Heart right ventricle (tissue), 16 donors: Measurements from ENCODE around the gene DOCK9. TPM values are rescaled to one million over a fixed set of nuclear protein-coding genes. Genes with fewer than 3 reads are reported as not detected.

Experiments
- ATAC-seq, 8 donors: fragments of 200-7000 bp; cut with Tn5 transposase; one replicate each; pipeline ENCODE4 v1.9.1; 2020; ENCODE audit warnings: mild to moderate bottlenecking in 8 of 8, moderate library complexity in 8 of 8, moderate number of reproducible peaks in 1 of 8
- DNase-seq, 2 donors: peaks; one replicate each; pipeline ENCODE4 v3.0.0-alpha.2; 2020
- H3K27ac ChIP-seq, 10 donors: fragments of 200-600 bp; sonication (generic) in 2 of 10; one replicate each; pipeline versions ENCODE4 v1.5.0 to v1.8.0; 2020 to 2022; ENCODE audit warnings: mild to moderate bottlenecking in 3 of 10
- H3K27me3 ChIP-seq, 7 donors: fragments of 200-600 bp; one replicate each; pipeline ENCODE4 v1.8.0; 2021 to 2022; ENCODE audit warnings: mild to moderate bottlenecking in 2 of 7
- H3K36me3 ChIP-seq, 9 donors: fragments of 200-600 bp; sonication (generic) in 1 of 9; one replicate each; pipeline versions ENCODE4 v1.5.0 to v1.8.0; 2020 to 2022; ENCODE audit warnings: mild to moderate bottlenecking in 2 of 9
- H3K4me1 ChIP-seq, 9 donors: fragments of 200-600 bp; sonication (generic) in 1 of 9; one replicate each; pipeline versions ENCODE4 v1.5.0 to v1.8.0; 2020 to 2022; ENCODE audit warnings: mild to moderate bottlenecking in 4 of 9
- H3K4me3 ChIP-seq, 10 donors: fragments of 200-600 bp; sonication (generic) in 2 of 10; one replicate each; pipeline versions ENCODE4 v1.5.0 to v1.8.0; 2020 to 2022; ENCODE audit warnings: mild to moderate bottlenecking in 7 of 10, moderate library complexity in 2 of 10
- H3K9me3 ChIP-seq, 11 donors: fragments of 200-600 bp in 10 of 11; sonication (generic) in 2 of 11; one replicate each; pipeline versions ENCODE4 v1.5.0 to v1.8.0; 2013 to 2022; ENCODE audit warnings: mild to moderate bottlenecking in 2 of 11, control low read depth in 1 of 11, moderate library complexity in 1 of 11
- CTCF ChIP-seq, 9 donors: fragments of 200-600 bp; sonication (generic) in 2 of 9; IDR thresholded peaks; one replicate each; pipeline versions ENCODE4 v1.5.0 to v1.8.0; 2021 to 2022; ENCODE audit warnings: antibody characterized with exemption in 9 of 9, mild to moderate bottlenecking in 5 of 9, moderate library complexity in 1 of 9
- WGBS, 2 donors: extraction: QIAGEN DNeasy Blood & Tissue Kit; methylation state at CpG; one replicate each; pipeline ENCODE4 v1.1.7; 2013; ENCODE audit warnings: inconsistent platforms in 1 of 2; 5-methylcytosine and 5-hydroxymethylcytosine counted together
- intact Hi-C, 10 donors: fragments of 100-400 bp; cut with DNase I; formaldehyde crosslinking; loops; one replicate each; pipeline versions ENCODE4 v1.11.1 to v1.14.2; 2022
- polyA plus RNA-seq, 2 donors: library from polyadenylated mRNA; stranded (reverse); fragments of 200-250 nt; gene quantifications; one replicate each; pipeline ENCODE4 v1.2.3, GENCODE V29; 2013
- total RNA-seq, 10 donors: library from RNA; stranded (reverse); fragmentation: NEBNext Ultra II Directional in 3 of 10; extraction: Animal tissue kit (Norgen Biotek cat#: 25700) in 3 of 10; gene quantifications; one replicate each; pipeline versions ENCODE4 v1.2.1 to v1.2.4, GENCODE V29; 2021 to 2023
- donor health status: Arrhythmogenic right ventricular cardiomyopathy.
- donor health status: ischemic (EF 13 %, LVEDD 7.1; RV severe dilation, severe dysfunction).
- donor health status: healthy with polysubstance abuse.
- donor health status: DM: no; HTN: yes; CAD: no.
- donor health status: DM: no; HTN: no; CAD: no.
- donor health status: ischemic (EF 25% LVEDD 6.9; RV normal size, moderate dysfunction).
- donor health status: ischemic (EF 25% LVEDD 5.7; RV mildly dilated, moderate dysfunction).
- donor health status: healthy.
- donor health status: DM: yes; HTN: yes; CAD: no.
- donor health status: Ischemic cardiomyopathy.
- donor health status: ischemic (EF 35%, LVEDD 5.7; RV mildly dilated, moderate dysfunction).
- donor health status: nonischemic (EF 11% LVEDD 7.7; RV severe dilation, severe dysfunction).
- donor health status: DM: yes; HTN: yes; CAD: no.
- donor health status: PGD.
- donor health status: ischemic (EF 29% LVEDD 5.4; RV normal size, mild dysfunction).
- donor health status: nonischemic (EF 23%, LVEDD 6.1; RV moderate dilation, normal function).

DOCK9 gene
- total and polyA plus RNA-seq, 12 donors = 31.6 to 73.7 (median 43.4) TPM

- DNase-seq (no peak), ATAC-seq (no peak)
- Histone ChIP-seq H3K27me3 (peaks cover 0 to 16% (median 0%) of the 10 kb centered on the region in 7 donors), H3K4me1 (no peaks in the 10 kb centered on the region), H3K36me3 (no peaks in the 10 kb centered on the region), H3K4me3 (no peak overlapping the region), H3K27ac (no peak overlapping the region), H3K9me3 (peaks cover 0 to 4% (median 0%) of the 10 kb centered on the region in 11 donors)
- TF ChIP-seq CTCF (IDR thresholded peaks at IDR 0.05) = no peak
- intact Hi-C loops = no loop called here
- 53 to 63% methylated on average over 2 of the region's 2 CpGs for WGBS, 2 donors
Observed at GRCh38 chr13:98780451-98780850, 197.4 kb downstream of the DOCK9 start.

GRCh38 chr13:98779695-98780094 lies 198.2 kb downstream of the DOCK9 start:
- no peak for ATAC-seq
- H3K9me3 ChIP-seq = peaks cover 0 to 4% (median 0%) of the 10 kb centered on the region in 11 donors
- DNase-seq = no peak
- WGBS, 2 donors = 60 to 63% methylated on average over 1 of the region's 1 CpG
- H3K4me1 ChIP-seq = no peaks in the 10 kb centered on the region
- peaks cover 0 to 16% (median 0%) of the 10 kb centered on the region in 7 donors for H3K27me3 ChIP-seq
- intact Hi-C loops = no loop called here
- no peaks in the 10 kb centered on the region for H3K36me3 ChIP-seq
- no peak overlapping the region for H3K27ac ChIP-seq
- no peak overlapping the region for H3K4me3 ChIP-seq
- no peak for TF ChIP-seq CTCF (IDR thresholded peaks at IDR 0.05)

- H3K27ac ChIP-seq = no peak overlapping the region
- DNase-seq (no peak), ATAC-seq (no peak)
- peaks cover 0 to 16% (median 0%) of the 10 kb centered on the region in 7 donors for H3K27me3 ChIP-seq
- no peak for TF ChIP-seq CTCF (IDR thresholded peaks at IDR 0.05)
- H3K4me1 ChIP-seq = no peaks in the 10 kb centered on the region
- H3K4me3 ChIP-seq = no peak overlapping the region
- intact Hi-C loops = no loop called here
- H3K9me3 ChIP-seq = peaks cover 0 to 4% (median 0%) of the 10 kb centered on the region in 11 donors
- H3K36me3 ChIP-seq = no peaks in the 10 kb centered on the region
- 58 to 61% methylated on average over 8 of the region's 8 CpGs for WGBS, 2 donors
Observed at GRCh38 chr13:98778749-98779148, 199.1 kb downstream of the DOCK9 start.

GRCh38 chr13:98776644-98777043 lies 201.2 kb downstream of the DOCK9 start:
- no peaks in the 10 kb centered on the region for H3K36me3 ChIP-seq
- H3K27me3 ChIP-seq = peaks cover 0 to 15% (median 0%) of the 10 kb centered on the region in 7 donors
- ATAC-seq (no peak), DNase-seq (no peak)
- no peak for TF ChIP-seq CTCF (IDR thresholded peaks at IDR 0.05)
- WGBS, 2 donors = 83 to 84% methylated on average over 5 of the region's 5 CpGs
- no peaks in the 10 kb centered on the region for H3K4me1 ChIP-seq
- H3K27ac ChIP-seq = no peak overlapping the region
- no peaks in the 10 kb centered on the region for H3K9me3 ChIP-seq
- no peak overlapping the region for H3K4me3 ChIP-seq
- intact Hi-C loops = no loop called here
